ENCODE results near the gene GCK.

GRCh38 chr7:44229546-44230105 lies 40.4 kb upstream of the GCK start:
- no peak for TF ChIP-seq CTCF (CRISPR knock-in tag; IDR thresholded peaks at IDR 0.05)
- TF ChIP-seq YY1 (IDR thresholded peaks at IDR 0.05; ENCODE audit: insufficient read depth, insufficient replicate concordance, low read depth, low read length), result no peak
- TF ChIP-seq ZNF138 (CRISPR knock-in tag; IDR thresholded peaks at IDR 0.05; ENCODE audit: low read depth), result no peak
- no peak for TF ChIP-seq ATF2 (CRISPR knock-in tag; IDR thresholded peaks at IDR 0.05)
- TF ChIP-seq CHD2 (IDR thresholded peaks at IDR 0.05; ENCODE audit: low read depth, low read length), result no peak
- no peak for TF ChIP-seq HBP1 (CRISPR knock-in tag; IDR thresholded peaks at IDR 0.05; ENCODE audit: low read depth)

Data from HepG2 (cell line).